OCI-LY7 (cell line): ENCODE results near the gene SGTA.

Source experiments
- CTCF ChIP-seq: fragments of 200-600 bp; sonication (generic); conservative IDR thresholded peaks from 2 replicates; pipeline ENCODE4 v1.5.1; 2014; ENCODE audit warnings: mild to moderate bottlenecking, antibody characterized with exemption, low read length, moderate library complexity, mixed read lengths
- EZH2phosphoT487 ChIP-seq: fragments of 200-600 bp; sonication (generic); IDR thresholded peaks from 2 replicates; pipeline ENCODE4 v1.6.1; 2018; ENCODE audit warnings: low read depth, borderline replicate concordance, mild to moderate bottlenecking, mixed run types, antibody characterized with exemption, low read length, moderate library complexity, mixed read lengths

GRCh38 chr19:2720777-2721569 is 62.1 kb downstream of the SGTA start, which contains the start of gene DIRAS1:
- TF ChIP-seq CTCF = no peak
- TF ChIP-seq EZH2phosphoT487 = no peak
